HCT116 (cell line): ENCODE results near the gene HEMK1. TPM values are rescaled to one million over a fixed set of nuclear protein-coding genes. Genes with fewer than 3 reads are reported as not detected.

Experiments
- ATAC-seq: fragments of 200-7000 bp; cut with Tn5 transposase; 2 replicates; pipeline ENCODE4 v1.9.1; 2020; ENCODE audit warnings: mild to moderate bottlenecking, moderate library complexity
- BruUV-seq: library from RNA; stranded (reverse); fragments of 400-500 nt; replicated peaks from 2 replicates; lab custom pipeline; 2021; lab: Mats Ljungman, UMichigan
- CTCF ChIA-PET: fragments of 300-600 bp; sonication (Branson Sonifier 250); formaldehyde crosslinking; loops from one replicate; lab custom pipeline; 2021; ENCODE audit warnings: antibody characterized with exemption; lab: Charles Lee
- POLR2A ChIA-PET: fragments of 300-600, 350-600 bp; sonication (Branson Sonifier 250); formaldehyde crosslinking; loops from one replicate; lab custom pipeline; 2021; ENCODE audit warnings: antibody characterized with exemption; lab: Charles Lee
- RAD21 ChIA-PET, 2 experiments: fragments of 300-600 bp; sonication (Branson Sonifier 250); formaldehyde crosslinking; loops; one replicate each; lab custom pipeline; 2023; ENCODE audit warnings: low total read pairs in 2 of 2; ENCODE audit not compliant: uncharacterized antibody in 2 of 2, unreplicated experiment in 2 of 2, low non-redundant PET in 1 of 2; lab: Charles Lee
- DNase-seq: peaks from one replicate; pipeline ENCODE4 v3.0.0-alpha.2; 2010; ENCODE audit warnings: low read depth, low spot score
- H2AFZ ChIP-seq: fragments of 200-600 bp; shearing (Covaris generic), sonication (generic); 2 replicates; pipeline ENCODE4 v1.6.1; 2017; ENCODE audit warnings: low read depth, mixed run types, mixed read lengths, antibody characterized with exemption, low read length; ENCODE audit not compliant: poor library complexity, severe bottlenecking
- H3K27ac ChIP-seq: 2 replicates; pipeline ENCODE4 v1.5.1; 2012; ENCODE audit warnings: low read depth, low read length
- H3K27me3 ChIP-seq: fragments of 200-600 bp; sonication (generic); 2 replicates; pipeline ENCODE4 v1.6.1; 2016; ENCODE audit warnings: mixed run types, low read length, mixed read lengths; ENCODE audit not compliant: insufficient read depth
- H3K36me3 ChIP-seq, 2 experiments: fragments of 200-500 bp in 1 of 2; fragments of 200-600 bp in 1 of 2; sonication (Bioruptor generic) in 1 of 2; sonication (generic) in 1 of 2; 2 replicates each; pipeline versions ENCODE4 v1.5.1 to v1.6.1; 2014 to 2016; ENCODE audit warnings: low read length in 2 of 2, inconsistent platforms in 1 of 2, mixed read lengths in 1 of 2, mixed run types in 1 of 2; ENCODE audit not compliant: insufficient read depth in 2 of 2, control insufficient read depth in 1 of 2
- H3K4me1 ChIP-seq, 2 experiments: fragments of 200-600 bp in 1 of 2; sonication (generic) in 1 of 2; 2 replicates each; pipeline versions ENCODE4 v1.5.1 to v1.6.1; 2012 to 2017; ENCODE audit warnings: low read length in 2 of 2, inconsistent platforms in 1 of 2, mild to moderate bottlenecking in 1 of 2, mixed read lengths in 1 of 2, mixed run types in 1 of 2, moderate library complexity in 1 of 2; ENCODE audit not compliant: insufficient read depth in 2 of 2, control insufficient read depth in 1 of 2
- H3K4me2 ChIP-seq: fragments of 200-600 bp; sonication (generic); 2 replicates; pipeline ENCODE4 v1.6.1; 2017; ENCODE audit warnings: mixed run types, low read length, mixed read lengths
- H3K4me3 ChIP-seq, 2 experiments: fragments of 200-600 bp in 1 of 2; sonication (generic) in 1 of 2; replicated peaks in 1 of 2; 2 replicates each; pipeline ENCODE4 v1.5.1; 2011 to 2016; ENCODE audit warnings: low read length in 2 of 2, control low read depth in 1 of 2, low read depth in 1 of 2, mild to moderate bottlenecking in 1 of 2, mixed read lengths in 1 of 2, mixed run types in 1 of 2
- H3K79me2 ChIP-seq: fragments of 200-600 bp; sonication (generic); 2 replicates; pipeline ENCODE4 v1.6.1; 2017; ENCODE audit warnings: mild to moderate bottlenecking, mixed run types, low read length, moderate library complexity, mixed read lengths; ENCODE audit not compliant: insufficient read depth
- H3K9ac ChIP-seq: fragments of 200-600 bp; sonication (generic); 2 replicates; pipeline ENCODE4 v1.6.1; 2016; ENCODE audit warnings: low read length, mixed read lengths
- H3K9me2 ChIP-seq: fragments of 200-600 bp; sonication (generic), shearing (Covaris generic); 2 replicates; pipeline ENCODE4 v1.6.1; 2017; ENCODE audit warnings: mixed run types, mild to moderate bottlenecking, moderate library complexity; ENCODE audit not compliant: insufficient read depth
- H3K9me3 ChIP-seq, 2 experiments: fragments of 200-500 bp in 1 of 2; fragments of 200-600 bp in 1 of 2; sonication (Bioruptor generic) in 1 of 2; sonication (generic) in 1 of 2; 2 replicates each; pipeline ENCODE4 v1.6.1; 2014 to 2017; ENCODE audit warnings: low read length in 2 of 2, mixed read lengths in 2 of 2, inconsistent platforms in 1 of 2, low read depth in 1 of 2, mild to moderate bottlenecking in 1 of 2, mixed run types in 1 of 2, moderate library complexity in 1 of 2; ENCODE audit not compliant: control insufficient read depth in 1 of 2, insufficient read depth in 1 of 2
- H4K20me1 ChIP-seq: fragments of 200-600 bp; sonication (generic), shearing (Covaris generic); 2 replicates; pipeline ENCODE4 v1.6.1; 2017; ENCODE audit warnings: mixed run types, mild to moderate bottlenecking, moderate library complexity; ENCODE audit not compliant: insufficient read depth
- ATF3 ChIP-seq: IDR thresholded peaks from 2 replicates; pipeline ENCODE4 v1.6.1; 2012
- CBX3 ChIP-seq: IDR thresholded peaks from 2 replicates; pipeline ENCODE4 v1.6.1; 2012; ENCODE audit warnings: low read depth
- CEBPB ChIP-seq: IDR thresholded peaks from 2 replicates; pipeline ENCODE4 v1.6.1; 2012; ENCODE audit warnings: low read depth
- CTCF ChIP-seq, 3 experiments: fragments of 200-600 bp in 1 of 3; sonication (generic) in 1 of 3; IDR thresholded peaks in 2 of 3; conservative IDR thresholded peaks in 1 of 3; 2 replicates each; pipeline ENCODE4 v1.5.1; 2012 to 2017; ENCODE audit warnings: low read depth in 2 of 3, low read length in 2 of 3, antibody characterized with exemption in 1 of 3, borderline replicate concordance in 1 of 3, control low read depth in 1 of 3, mild to moderate bottlenecking in 1 of 3, mixed read lengths in 1 of 3, mixed run types in 1 of 3, moderate library complexity in 1 of 3; ENCODE audit not compliant: insufficient read depth in 1 of 3
- EGR1 ChIP-seq: IDR thresholded peaks from 2 replicates; pipeline ENCODE4 v1.6.1; 2012; ENCODE audit warnings: low read depth
- MAX ChIP-seq: IDR thresholded peaks from 2 replicates; pipeline ENCODE4 v1.6.1; 2012
- POLR2A ChIP-seq: IDR thresholded peaks from 2 replicates; pipeline ENCODE4 v1.7.0; 2011; ENCODE audit warnings: borderline replicate concordance; ENCODE audit not compliant: insufficient read depth, insufficient read length; ENCODE audit errors: extremely low read depth
- SIN3A ChIP-seq: IDR thresholded peaks from 2 replicates; pipeline ENCODE4 v1.6.1; 2012; ENCODE audit warnings: low read depth
- YY1 ChIP-seq: IDR thresholded peaks from 2 replicates; pipeline ENCODE4 v1.6.1; 2011; ENCODE audit warnings: low read length, low read depth, moderate library complexity, mild to moderate bottlenecking; ENCODE audit not compliant: insufficient replicate concordance; ENCODE audit errors: extremely low read depth
- intact Hi-C: fragments of 100-400 bp; cut with micrococcal nuclease; formaldehyde crosslinking; loops from 2 replicates; pipeline ENCODE4 v1.10.0; 2022
- total RNA-seq: library from RNA; stranded (reverse); gene quantifications from one replicate; pipeline ENCODE4 v1.2.1, GENCODE V29; 2021; ENCODE audit not compliant: unreplicated experiment

HEMK1 gene
- total RNA-seq, 1 experiment from 2014 or later: 20.5 TPM

- Histone ChIP-seq H3K9ac (no peak overlapping the region), H3K27ac (no peak overlapping the region)
- no peak for ATAC-seq
- TF ChIP-seq EGR1 (no peak), CBX3 (no peak), CEBPB (no peak), SIN3A (no peak), POLR2A (no peak), MAX (no peak), YY1 (no peak)
- TF ChIP-seq, all 23 proteins: peak for 0
- Histone ChIP-seq H2AFZ (no peak overlapping the region), H3K4me2 (no peak overlapping the region), H3K27me3 (no peaks in the 10 kb centered on the region), H3K9me2 (no peaks in the 10 kb centered on the region), H4K20me1 (no peaks in the 10 kb centered on the region), H3K9me3 (no peaks in the 10 kb centered on the region), H3K4me1 (peaks cover 7 to 16% of the 10 kb centered on the region in 2 experiments; a peak in 3 of 4 replicates), H3K4me3 (no peak overlapping the region), H3K36me3 (no peaks in the 10 kb centered on the region), H3K79me2 (no peaks in the 10 kb centered on the region)
- POLR2A ChIA-PET: no interaction called here
- BruUV-seq: no TSS peak
- CTCF ChIA-PET: no interaction called here
- intact Hi-C loops: no loop called here
- DNase-seq: no peak
- RAD21 ChIA-PET: interaction anchor here in 1 of 2 experiments (0.7 kb wide), 1 partner anchor 998 kb away, joined by 3 read pairs; no protein-coding TSS in a partner anchor
These were observed 18.1 kb downstream of the HEMK1 start for GRCh38 chr3:50587373-50587772.

GRCh38 chr3:50587806-50588758 lies 18.8 kb downstream of the HEMK1 start:
- H2AFZ ChIP-seq: no peak overlapping the region
- BruUV-seq: no TSS peak
- RAD21 ChIA-PET: no interaction called here
- H3K4me3 ChIP-seq: no peak overlapping the region
- ATAC-seq (no peak), DNase-seq (no peak)
- no peak overlapping the region for H3K27ac ChIP-seq
- H3K9me2 ChIP-seq: no peaks in the 10 kb centered on the region
- no peak overlapping the region for H3K4me2 ChIP-seq
- no peaks in the 10 kb centered on the region for H3K27me3 ChIP-seq
- CTCF ChIA-PET: no interaction called here
- TF ChIP-seq CTCF (IDR thresholded peaks at IDR 0.05 in 2 of 3, conservative IDR thresholded peaks at IDR 0.05 in 1 of 3; ENCODE audit: borderline replicate concordance in 1 of 3, insufficient read depth in 1 of 3, low read depth in 2 of 3, low read length in 2 of 3) (no peak), ATF3 (no peak), YY1 (no peak), SIN3A (no peak), POLR2A (no peak)
- no peaks in the 10 kb centered on the region for H4K20me1 ChIP-seq
- POLR2A ChIA-PET: interaction anchor here (0.9 kb wide), 1 partner anchor 13 kb away, joined by 3 read pairs; no protein-coding TSS in a partner anchor
- intact Hi-C loops: no loop called here
- no peaks in the 10 kb centered on the region for H3K79me2 ChIP-seq
- no peaks in the 10 kb centered on the region for H3K9me3 ChIP-seq
- no peak overlapping the region for H3K9ac ChIP-seq
- H3K36me3 ChIP-seq: no peaks in the 10 kb centered on the region
- peaks cover 7 to 22% of the 10 kb centered on the region in 2 experiments; a peak in 3 of 4 replicates for H3K4me1 ChIP-seq
